HCT116 (cell line): ENCODE data around the gene REEP3. TPM values are rescaled to one million over a fixed set of nuclear protein-coding genes. Genes with fewer than 3 reads are reported as not detected.
A peak's percentile ranks its signal among the peaks of the same experiment; 100 is the strongest.

Experiments
- ATAC-seq: fragments of 200-7000 bp; cut with Tn5 transposase; 2 replicates; pipeline ENCODE4 v1.9.1; 2020; ENCODE audit warnings: mild to moderate bottlenecking, moderate library complexity
- BruUV-seq: library from RNA; stranded (reverse); fragments of 400-500 nt; replicated peaks from 2 replicates; lab custom pipeline; 2021; lab: Mats Ljungman, UMichigan
- CTCF ChIA-PET: fragments of 300-600 bp; sonication (Branson Sonifier 250); formaldehyde crosslinking; loops from one replicate; lab custom pipeline; 2021; ENCODE audit warnings: antibody characterized with exemption; lab: Charles Lee
- POLR2A ChIA-PET: fragments of 300-600, 350-600 bp; sonication (Branson Sonifier 250); formaldehyde crosslinking; loops from one replicate; lab custom pipeline; 2021; ENCODE audit warnings: antibody characterized with exemption; lab: Charles Lee
- RAD21 ChIA-PET, 2 experiments: fragments of 300-600 bp; sonication (Branson Sonifier 250); formaldehyde crosslinking; loops; one replicate each; lab custom pipeline; 2023; ENCODE audit warnings: low total read pairs in 2 of 2; ENCODE audit not compliant: uncharacterized antibody in 2 of 2, unreplicated experiment in 2 of 2, low non-redundant PET in 1 of 2; lab: Charles Lee
- DNase-seq: peaks from one replicate; pipeline ENCODE4 v3.0.0-alpha.2; 2010; ENCODE audit warnings: low read depth, low spot score
- H2AFZ ChIP-seq: fragments of 200-600 bp; shearing (Covaris generic), sonication (generic); 2 replicates; pipeline ENCODE4 v1.6.1; 2017; ENCODE audit warnings: low read depth, mixed run types, mixed read lengths, antibody characterized with exemption, low read length; ENCODE audit not compliant: poor library complexity, severe bottlenecking
- H3K27ac ChIP-seq: 2 replicates; pipeline ENCODE4 v1.5.1; 2012; ENCODE audit warnings: low read depth, low read length
- H3K27me3 ChIP-seq: fragments of 200-600 bp; sonication (generic); 2 replicates; pipeline ENCODE4 v1.6.1; 2016; ENCODE audit warnings: mixed run types, low read length, mixed read lengths; ENCODE audit not compliant: insufficient read depth
- H3K36me3 ChIP-seq, 2 experiments: fragments of 200-500 bp in 1 of 2; fragments of 200-600 bp in 1 of 2; sonication (Bioruptor generic) in 1 of 2; sonication (generic) in 1 of 2; 2 replicates each; pipeline versions ENCODE4 v1.5.1 to v1.6.1; 2014 to 2016; ENCODE audit warnings: low read length in 2 of 2, inconsistent platforms in 1 of 2, mixed read lengths in 1 of 2, mixed run types in 1 of 2; ENCODE audit not compliant: insufficient read depth in 2 of 2, control insufficient read depth in 1 of 2
- H3K4me1 ChIP-seq, 2 experiments: fragments of 200-600 bp in 1 of 2; sonication (generic) in 1 of 2; 2 replicates each; pipeline versions ENCODE4 v1.5.1 to v1.6.1; 2012 to 2017; ENCODE audit warnings: low read length in 2 of 2, inconsistent platforms in 1 of 2, mild to moderate bottlenecking in 1 of 2, mixed read lengths in 1 of 2, mixed run types in 1 of 2, moderate library complexity in 1 of 2; ENCODE audit not compliant: insufficient read depth in 2 of 2, control insufficient read depth in 1 of 2
- H3K4me2 ChIP-seq: fragments of 200-600 bp; sonication (generic); 2 replicates; pipeline ENCODE4 v1.6.1; 2017; ENCODE audit warnings: mixed run types, low read length, mixed read lengths
- H3K4me3 ChIP-seq, 2 experiments: fragments of 200-600 bp in 1 of 2; sonication (generic) in 1 of 2; replicated peaks in 1 of 2; 2 replicates each; pipeline ENCODE4 v1.5.1; 2011 to 2016; ENCODE audit warnings: low read length in 2 of 2, control low read depth in 1 of 2, low read depth in 1 of 2, mild to moderate bottlenecking in 1 of 2, mixed read lengths in 1 of 2, mixed run types in 1 of 2
- H3K79me2 ChIP-seq: fragments of 200-600 bp; sonication (generic); 2 replicates; pipeline ENCODE4 v1.6.1; 2017; ENCODE audit warnings: mild to moderate bottlenecking, mixed run types, low read length, moderate library complexity, mixed read lengths; ENCODE audit not compliant: insufficient read depth
- H3K9ac ChIP-seq: fragments of 200-600 bp; sonication (generic); 2 replicates; pipeline ENCODE4 v1.6.1; 2016; ENCODE audit warnings: low read length, mixed read lengths
- H3K9me2 ChIP-seq: fragments of 200-600 bp; sonication (generic), shearing (Covaris generic); 2 replicates; pipeline ENCODE4 v1.6.1; 2017; ENCODE audit warnings: mixed run types, mild to moderate bottlenecking, moderate library complexity; ENCODE audit not compliant: insufficient read depth
- H3K9me3 ChIP-seq, 2 experiments: fragments of 200-500 bp in 1 of 2; fragments of 200-600 bp in 1 of 2; sonication (Bioruptor generic) in 1 of 2; sonication (generic) in 1 of 2; 2 replicates each; pipeline ENCODE4 v1.6.1; 2014 to 2017; ENCODE audit warnings: low read length in 2 of 2, mixed read lengths in 2 of 2, inconsistent platforms in 1 of 2, low read depth in 1 of 2, mild to moderate bottlenecking in 1 of 2, mixed run types in 1 of 2, moderate library complexity in 1 of 2; ENCODE audit not compliant: control insufficient read depth in 1 of 2, insufficient read depth in 1 of 2
- H4K20me1 ChIP-seq: fragments of 200-600 bp; sonication (generic), shearing (Covaris generic); 2 replicates; pipeline ENCODE4 v1.6.1; 2017; ENCODE audit warnings: mixed run types, mild to moderate bottlenecking, moderate library complexity; ENCODE audit not compliant: insufficient read depth
- CBX3 ChIP-seq: IDR thresholded peaks from 2 replicates; pipeline ENCODE4 v1.6.1; 2012; ENCODE audit warnings: low read depth
- CEBPB ChIP-seq: IDR thresholded peaks from 2 replicates; pipeline ENCODE4 v1.6.1; 2012; ENCODE audit warnings: low read depth
- ELF1 ChIP-seq: IDR thresholded peaks from 2 replicates; pipeline ENCODE4 v1.6.1; 2012; ENCODE audit warnings: low read depth, borderline replicate concordance
- EZH2 ChIP-seq: fragments of 200-600 bp; sonication (generic); IDR thresholded peaks from 2 replicates; pipeline ENCODE4 v1.6.1; 2017; ENCODE audit warnings: antibody characterized with exemption, mixed run types
- FOSL1 ChIP-seq: IDR thresholded peaks from 2 replicates; pipeline ENCODE4 v1.6.1; 2012; ENCODE audit warnings: low read depth
- JUND ChIP-seq: IDR thresholded peaks from 2 replicates; pipeline ENCODE4 v1.6.1; 2012
- POLR2A ChIP-seq: IDR thresholded peaks from 2 replicates; pipeline ENCODE4 v1.7.0; 2011; ENCODE audit warnings: borderline replicate concordance; ENCODE audit not compliant: insufficient read depth, insufficient read length; ENCODE audit errors: extremely low read depth
- POLR2AphosphoS5 ChIP-seq: IDR thresholded peaks from 2 replicates; pipeline ENCODE4 v1.6.1; 2011; ENCODE audit warnings: mild to moderate bottlenecking, low read depth, low read length, moderate library complexity
- RAD21 ChIP-seq: IDR thresholded peaks from 2 replicates; pipeline ENCODE4 v1.6.1; 2012; ENCODE audit warnings: low read depth, mild to moderate bottlenecking
- SIN3A ChIP-seq: IDR thresholded peaks from 2 replicates; pipeline ENCODE4 v1.6.1; 2012; ENCODE audit warnings: low read depth
- SP1 ChIP-seq: IDR thresholded peaks from 2 replicates; pipeline ENCODE4 v1.6.1; 2012; ENCODE audit warnings: low read depth
- SRF ChIP-seq: IDR thresholded peaks from 2 replicates; pipeline ENCODE4 v1.6.1; 2012; ENCODE audit warnings: low read depth
- TCF7L2 ChIP-seq: IDR thresholded peaks from 2 replicates; pipeline ENCODE4 v1.7.0; 2011; ENCODE audit warnings: borderline replicate concordance, inconsistent platforms; ENCODE audit not compliant: insufficient read depth, insufficient read length; ENCODE audit errors: extremely low read depth
- YY1 ChIP-seq: IDR thresholded peaks from 2 replicates; pipeline ENCODE4 v1.6.1; 2011; ENCODE audit warnings: low read length, low read depth, moderate library complexity, mild to moderate bottlenecking; ENCODE audit not compliant: insufficient replicate concordance; ENCODE audit errors: extremely low read depth
- ZFX ChIP-seq: fragments of 450-650 bp; IDR thresholded peaks from 2 replicates; pipeline ENCODE4 v1.6.1; 2017
- ZNF274 ChIP-seq: fragments of 200-500 bp; sonication (Bioruptor generic); IDR thresholded peaks from 2 replicates; pipeline ENCODE4 v1.6.1; 2014; ENCODE audit warnings: mild to moderate bottlenecking, low read depth, low read length, inconsistent platforms
- intact Hi-C: fragments of 100-400 bp; cut with micrococcal nuclease; formaldehyde crosslinking; loops from 2 replicates; pipeline ENCODE4 v1.10.0; 2022
- total RNA-seq: library from RNA; stranded (reverse); gene quantifications from one replicate; pipeline ENCODE4 v1.2.1, GENCODE V29; 2021; ENCODE audit not compliant: unreplicated experiment
- TF ChIP-seq, protein P1 (sequence below): IDR thresholded peaks from 2 replicates; pipeline ENCODE4 v1.6.1; 2012; ENCODE audit warnings: low read depth
- TF ChIP-seq, protein P2 (sequence below): IDR thresholded peaks from 2 replicates; pipeline ENCODE4 v1.6.1; 2012
- TF ChIP-seq, protein P3 (sequence below): IDR thresholded peaks from 2 replicates; pipeline ENCODE4 v1.6.1; 2012

The REEP3 gene
- total RNA-seq, 1 experiment from 2014 or later: 41.3 TPM

DNA sequence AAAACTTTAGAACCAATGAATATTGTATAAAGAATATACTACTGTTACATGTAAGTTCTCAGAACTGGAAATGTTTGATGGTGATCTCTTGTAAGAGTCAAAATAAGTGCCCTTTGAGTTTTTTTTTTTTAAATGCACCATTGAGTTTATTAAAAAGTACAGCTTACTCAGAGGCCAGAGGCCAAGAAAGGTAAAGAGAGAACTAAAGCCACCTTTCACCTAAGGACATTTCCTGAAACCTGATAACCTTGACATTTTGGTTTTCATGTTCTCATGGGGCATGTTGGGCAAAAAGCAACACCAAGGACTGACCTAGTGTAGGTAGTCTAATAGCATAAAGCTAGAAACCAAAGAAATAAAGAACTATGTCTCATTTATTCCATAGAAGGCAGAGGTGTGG, 27.7 kb downstream of the REEP3 start:
- Histone ChIP-seq H2AFZ (no peak overlapping the region), H3K9ac (no peak overlapping the region), H4K20me1 (no peaks in the 10 kb centered on the region), H3K27ac (no peak overlapping the region), H3K4me2 (0 out of 2 replicates have a peak overlapping the region, but pooled peaks have one; percentile 1), H3K27me3 (no peaks in the 10 kb centered on the region), H3K9me2 (no peaks in the 10 kb centered on the region), H3K9me3 (no peaks in the 10 kb centered on the region), H3K4me3 (no peak overlapping the region), H3K36me3 (no peaks in the 10 kb centered on the region; a peak in 1 of 4 replicates), H3K79me2 (peaks cover 81% of the 10 kb centered on the region), H3K4me1 (peaks cover 26 to 53% of the 10 kb centered on the region in 2 experiments)
- ChIA-PET POLR2A (no interaction called here), RAD21 (no interaction called here), CTCF (no interaction called here)
- ATAC-seq (no peak), DNase-seq (no peak)
- BruUV-seq: no TSS peak
- intact Hi-C loops: no loop called here
- TF ChIP-seq SP1 (no peak), JUND (no peak), ZFX (no peak), CBX3 (no peak), POLR2A (no peak), SIN3A (no peak), EZH2 (no peak), CEBPB (no peak), SRF (no peak), YY1 (no peak), POLR2AphosphoS5 (no peak), ELF1 (no peak), ZNF274 (no peak), FOSL1 (no peak), TCF7L2 (no peak), RAD21 (no peak)
- TF ChIP-seq, protein P1, sequence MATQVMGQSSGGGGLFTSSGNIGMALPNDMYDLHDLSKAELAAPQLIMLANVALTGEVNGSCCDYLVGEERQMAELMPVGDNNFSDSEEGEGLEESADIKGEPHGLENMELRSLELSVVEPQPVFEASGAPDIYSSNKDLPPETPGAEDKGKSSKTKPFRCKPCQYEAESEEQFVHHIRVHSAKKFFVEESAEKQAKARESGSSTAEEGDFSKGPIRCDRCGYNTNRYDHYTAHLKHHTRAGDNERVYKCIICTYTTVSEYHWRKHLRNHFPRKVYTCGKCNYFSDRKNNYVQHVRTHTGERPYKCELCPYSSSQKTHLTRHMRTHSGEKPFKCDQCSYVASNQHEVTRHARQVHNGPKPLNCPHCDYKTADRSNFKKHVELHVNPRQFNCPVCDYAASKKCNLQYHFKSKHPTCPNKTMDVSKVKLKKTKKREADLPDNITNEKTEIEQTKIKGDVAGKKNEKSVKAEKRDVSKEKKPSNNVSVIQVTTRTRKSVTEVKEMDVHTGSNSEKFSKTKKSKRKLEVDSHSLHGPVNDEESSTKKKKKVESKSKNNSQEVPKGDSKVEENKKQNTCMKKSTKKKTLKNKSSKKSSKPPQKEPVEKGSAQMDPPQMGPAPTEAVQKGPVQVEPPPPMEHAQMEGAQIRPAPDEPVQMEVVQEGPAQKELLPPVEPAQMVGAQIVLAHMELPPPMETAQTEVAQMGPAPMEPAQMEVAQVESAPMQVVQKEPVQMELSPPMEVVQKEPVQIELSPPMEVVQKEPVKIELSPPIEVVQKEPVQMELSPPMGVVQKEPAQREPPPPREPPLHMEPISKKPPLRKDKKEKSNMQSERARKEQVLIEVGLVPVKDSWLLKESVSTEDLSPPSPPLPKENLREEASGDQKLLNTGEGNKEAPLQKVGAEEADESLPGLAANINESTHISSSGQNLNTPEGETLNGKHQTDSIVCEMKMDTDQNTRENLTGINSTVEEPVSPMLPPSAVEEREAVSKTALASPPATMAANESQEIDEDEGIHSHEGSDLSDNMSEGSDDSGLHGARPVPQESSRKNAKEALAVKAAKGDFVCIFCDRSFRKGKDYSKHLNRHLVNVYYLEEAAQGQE: no peak
- TF ChIP-seq, protein P2, sequence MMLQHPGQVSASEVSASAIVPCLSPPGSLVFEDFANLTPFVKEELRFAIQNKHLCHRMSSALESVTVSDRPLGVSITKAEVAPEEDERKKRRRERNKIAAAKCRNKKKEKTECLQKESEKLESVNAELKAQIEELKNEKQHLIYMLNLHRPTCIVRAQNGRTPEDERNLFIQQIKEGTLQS: no peak
- TF ChIP-seq, protein P3, sequence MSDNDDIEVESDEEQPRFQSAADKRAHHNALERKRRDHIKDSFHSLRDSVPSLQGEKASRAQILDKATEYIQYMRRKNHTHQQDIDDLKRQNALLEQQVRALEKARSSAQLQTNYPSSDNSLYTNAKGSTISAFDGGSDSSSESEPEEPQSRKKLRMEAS: no peak
